ENCODE measurements around the gene ATP13A5. TPM values are rescaled to one million over a fixed set of nuclear protein-coding genes. Genes with fewer than 3 reads are reported as not detected.

ATP13A5 gene
- total RNA-seq = not detected in 2 replicates

GRCh38 chr3:193378706-193379105, at the start of gene ATP13A5:
TSS of gene ATP13A5 (minus strand) at chr3:193378753. CDS start at chr3:193378725, 28 bp downstream.

GRCh38 chr3:193240850-193241706, 137.5 kb downstream of the ATP13A5 start, which contains the start of gene PLAAT1:
TSS of gene PLAAT1 (plus strand) at chr3:193241222. CDS start at chr3:193255651, 14,429 bp downstream.

Other genes with a start within 250 kb of the ATP13A5 start
- gene PLAAT1, start 137.5 kb downstream of the ATP13A5 start, total RNA-seq = 0.37 TPM in 1 of 2 replicates, not detected in the other
- under 0.01 and 0.20 TPM in 2 replicates for gene ATP13A4, start 176.1 kb upstream of the ATP13A5 start, total RNA-seq
- gene OPA1, start 214.5 kb upstream of the ATP13A5 start, total RNA-seq = 66.9 and 97.9 TPM in 2 replicates